HepG2 (cell line): ENCODE measurements around the gene NME4. TPM values are rescaled to one million over a fixed set of nuclear protein-coding genes. Genes with fewer than 3 reads are reported as not detected.

ENCODE experiments used
- AGO1 ChIP-seq: fragments of 200-400 bp; formaldehyde crosslinking; IDR thresholded peaks from 2 replicates; pipeline ENCODE4 v1.6.1; 2017; ENCODE audit warnings: mild to moderate bottlenecking, low read depth, low read length, moderate library complexity; ENCODE audit not compliant: poor library complexity, severe bottlenecking
- AKAP8 ChIP-seq: sonication (generic); formaldehyde crosslinking; IDR thresholded peaks from 2 replicates; pipeline ENCODE4 v1.5.1; 2020; ENCODE audit warnings: mild to moderate bottlenecking, missing genetic modification reagents
- ATM ChIP-seq: fragments of 450-650 bp; IDR thresholded peaks from 2 replicates; pipeline ENCODE4 v1.7.1; 2017; ENCODE audit warnings: mild to moderate bottlenecking, borderline replicate concordance
- BORCS8-MEF2B ChIP-seq: sonication (generic); formaldehyde crosslinking; IDR thresholded peaks from 2 replicates; pipeline ENCODE4 v1.8.0; 2022; ENCODE audit warnings: mild to moderate bottlenecking, missing genetic modification reagents
- FOXA3 ChIP-seq: IDR thresholded peaks from 2 replicates; pipeline ENCODE4 v1.6.1; 2016; ENCODE audit warnings: missing genetic modification reagents, missing compliant biosample characterization
- FOXK2 ChIP-seq: fragments of 450-650 bp; IDR thresholded peaks from 2 replicates; pipeline ENCODE4 v1.6.1; 2016
- FOXP1 ChIP-seq, 2 experiments: fragments of 450-650 bp in 1 of 2; IDR thresholded peaks; 2 replicates each; pipeline ENCODE4 v1.6.1; 2017 to 2018; ENCODE audit warnings: antibody characterized with exemption in 1 of 2
- GABPB1 ChIP-seq: IDR thresholded peaks from 2 replicates; pipeline ENCODE4 v1.6.1; 2016; ENCODE audit warnings: mild to moderate bottlenecking, missing genetic modification reagents, moderate library complexity, missing compliant biosample characterization
- GLI4 ChIP-seq: sonication (generic); formaldehyde crosslinking; IDR thresholded peaks from 2 replicates; pipeline ENCODE4 v1.5.1; 2020; ENCODE audit warnings: missing genetic modification reagents, mild to moderate bottlenecking, moderate library complexity, borderline replicate concordance
- MLXIP ChIP-seq: sonication (generic); formaldehyde crosslinking; IDR thresholded peaks from 2 replicates; pipeline ENCODE4 v1.9.0; 2021; ENCODE audit warnings: missing genetic modification reagents, borderline replicate concordance
- NCOA1 ChIP-seq: sonication (generic); formaldehyde crosslinking; IDR thresholded peaks from 2 replicates; pipeline ENCODE4 v1.9.0; 2021; ENCODE audit warnings: missing genetic modification reagents
- PAX8 ChIP-seq: sonication (generic); formaldehyde crosslinking; IDR thresholded peaks from 2 replicates; pipeline ENCODE4 v1.8.0; 2022; ENCODE audit warnings: mild to moderate bottlenecking, missing genetic modification reagents, borderline replicate concordance
- RBM22 ChIP-seq: fragments of 200-400 bp; formaldehyde crosslinking; optimal IDR thresholded peaks from 2 replicates; pipeline ENCODE3; 2017; ENCODE audit warnings: mild to moderate bottlenecking, low read length, moderate library complexity
- ZFX ChIP-seq: sonication (generic); formaldehyde crosslinking; IDR thresholded peaks from 2 replicates; pipeline ENCODE4 v1.4.0; 2020; ENCODE audit warnings: mild to moderate bottlenecking, low read depth, missing genetic modification reagents, moderate library complexity
- ZHX1 ChIP-seq: sonication (generic); formaldehyde crosslinking; IDR thresholded peaks from 2 replicates; pipeline ENCODE4 v1.8.1; 2022; ENCODE audit warnings: low read depth, mild to moderate bottlenecking, missing genetic modification reagents
- ZNF354B ChIP-seq: sonication (generic); formaldehyde crosslinking; IDR thresholded peaks from 2 replicates; pipeline ENCODE4 v1.8.0; 2022; ENCODE audit warnings: mild to moderate bottlenecking, missing genetic modification reagents
- ZNF563 ChIP-seq: sonication (generic); formaldehyde crosslinking; IDR thresholded peaks from 2 replicates; pipeline ENCODE4 v1.8.0; 2022; ENCODE audit warnings: mild to moderate bottlenecking, moderate library complexity, missing genetic modification reagents
- ZNF572 ChIP-seq: sonication (generic); formaldehyde crosslinking; IDR thresholded peaks from 2 replicates; pipeline ENCODE4 v1.5.1; 2020; ENCODE audit warnings: mild to moderate bottlenecking, missing genetic modification reagents
- ZNF629 ChIP-seq: sonication (generic); formaldehyde crosslinking; conservative IDR thresholded peaks from 2 replicates; pipeline ENCODE4 v1.5.0; 2020; ENCODE audit warnings: missing genetic modification reagents
- ZNF790 ChIP-seq: sonication (generic); formaldehyde crosslinking; IDR thresholded peaks from 2 replicates; pipeline ENCODE4 v1.8.0; 2022; ENCODE audit warnings: missing genetic modification reagents, mild to moderate bottlenecking, borderline replicate concordance
- polyA plus RNA-seq, 8 experiments: library from polyadenylated mRNA; depleted of rRNA in 3 of 8; stranded (reverse) in 7 of 8; unstranded in 1 of 8; fragments of >200 nt; fragmentation: Illumina TruSeq in 4 of 8; extraction: Trizol in 4 of 8; gene quantifications; 2 replicates each; pipeline versions ENCODE4 v1.2.1 to v1.2.3, GENCODE V29; 2011 to 2016; ENCODE audit warnings: low read depth in 4 of 8, missing spikeins in 1 of 8, mixed read lengths in 1 of 8; ENCODE audit not compliant: insufficient read depth in 1 of 8
- total RNA-seq, 5 experiments: library from RNA; depleted of rRNA; stranded (reverse); fragments of >200 nt; fragmentation: Illumina TruSeq; extraction: Trizol; gene quantifications; 2 replicates each; pipeline ENCODE4 v1.2.3, GENCODE V29; 2016; ENCODE audit warnings: low read depth in 1 of 5
- TF ChIP-seq, protein P1 (sequence below): sonication (generic); formaldehyde crosslinking; IDR thresholded peaks from 2 replicates; pipeline ENCODE4 v1.5.0; 2020; ENCODE audit warnings: mild to moderate bottlenecking, missing genetic modification reagents
- TF ChIP-seq, protein P2 (sequence below): IDR thresholded peaks from 2 replicates; pipeline ENCODE4 v1.6.1; 2016; ENCODE audit warnings: missing compliant biosample characterization, missing genetic modification reagents, borderline replicate concordance

Gene NME4
- total and polyA plus RNA-seq, 2 of the 13 experiments (the other 11 are each of a cell fraction or from before 2014, with no cell fraction given), result 121 to 263 TPM

DNA sequence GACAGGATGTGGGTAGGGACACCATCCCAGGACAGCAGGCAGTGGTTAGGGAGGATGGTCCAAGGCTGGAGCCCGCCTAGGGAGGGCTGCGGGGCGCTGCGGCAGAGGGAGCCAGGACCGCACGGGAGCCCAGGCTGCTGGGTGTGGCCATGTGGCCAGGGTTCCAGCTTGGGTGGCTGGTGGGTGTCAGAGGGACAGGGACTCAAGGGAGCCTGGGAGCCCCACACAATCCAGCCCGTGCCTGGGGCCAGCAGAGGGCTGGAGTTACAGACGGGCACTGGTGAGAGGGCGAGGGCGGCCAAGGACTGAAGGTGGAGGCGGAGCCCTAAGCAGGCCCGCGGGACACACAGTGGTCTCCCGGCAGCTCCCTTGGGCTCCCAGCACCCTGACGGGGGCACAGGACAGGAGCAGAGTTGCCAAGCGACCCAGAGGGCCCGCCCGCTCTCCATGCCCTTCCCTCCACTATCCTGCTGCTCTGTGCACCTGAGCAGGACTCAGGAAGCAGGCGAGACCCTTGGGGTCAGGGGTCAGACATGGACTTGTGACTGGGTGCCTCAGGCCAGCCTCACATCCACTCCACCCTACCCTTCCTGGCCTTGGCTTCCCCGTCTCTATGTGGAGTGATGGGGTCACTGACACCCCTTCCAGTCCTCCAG lies 33.8 kb upstream of the NME4 start (continued):
- TF ChIP-seq MLXIP (CRISPR knock-in tag), result no peak
- TF ChIP-seq FOXP1 (IDR thresholded peaks at IDR 0.05), result no peak
- TF ChIP-seq FOXP1 (CRISPR knock-in tag; IDR thresholded peaks at IDR 0.05), result no peak
- no peak for TF ChIP-seq ZHX1
- TF ChIP-seq ZNF629 (CRISPR knock-in tag), result no peak
- TF ChIP-seq GLI4 (CRISPR knock-in tag), result no peak
- TF ChIP-seq ZNF572 (CRISPR knock-in tag), result no peak
- TF ChIP-seq AGO1, result no peak
- TF ChIP-seq FOXK2, result no peak
- no peak for TF ChIP-seq ZNF354B
- TF ChIP-seq PAX8 (CRISPR knock-in tag), result no peak
- TF ChIP-seq ZNF790 (CRISPR knock-in tag), result no peak
- TF ChIP-seq, protein P1, sequence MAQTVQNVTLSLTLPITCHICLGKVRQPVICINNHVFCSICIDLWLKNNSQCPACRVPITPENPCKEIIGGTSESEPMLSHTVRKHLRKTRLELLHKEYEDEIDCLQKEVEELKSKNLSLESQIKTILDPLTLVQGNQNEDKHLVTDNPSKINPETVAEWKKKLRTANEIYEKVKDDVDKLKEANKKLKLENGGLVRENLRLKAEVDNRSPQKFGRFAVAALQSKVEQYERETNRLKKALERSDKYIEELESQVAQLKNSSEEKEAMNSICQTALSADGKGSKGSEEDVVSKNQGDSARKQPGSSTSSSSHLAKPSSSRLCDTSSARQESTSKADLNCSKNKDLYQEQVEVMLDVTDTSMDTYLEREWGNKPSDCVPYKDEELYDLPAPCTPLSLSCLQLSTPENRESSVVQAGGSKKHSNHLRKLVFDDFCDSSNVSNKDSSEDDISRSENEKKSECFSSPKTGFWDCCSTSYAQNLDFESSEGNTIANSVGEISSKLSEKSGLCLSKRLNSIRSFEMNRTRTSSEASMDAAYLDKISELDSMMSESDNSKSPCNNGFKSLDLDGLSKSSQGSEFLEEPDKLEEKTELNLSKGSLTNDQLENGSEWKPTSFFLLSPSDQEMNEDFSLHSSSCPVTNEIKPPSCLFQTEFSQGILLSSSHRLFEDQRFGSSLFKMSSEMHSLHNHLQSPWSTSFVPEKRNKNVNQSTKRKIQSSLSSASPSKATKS (CRISPR knock-in tag), result no peak
- TF ChIP-seq BORCS8-MEF2B (CRISPR knock-in tag), result no peak
- peak; percentile 11; the same call in 1 of the 2 replicates for TF ChIP-seq GABPB1
- no peak for TF ChIP-seq NCOA1
- TF ChIP-seq ZFX (CRISPR knock-in tag), result peak; percentile 47; the same call in 1 of the 2 replicates
- TF ChIP-seq, protein P2, sequence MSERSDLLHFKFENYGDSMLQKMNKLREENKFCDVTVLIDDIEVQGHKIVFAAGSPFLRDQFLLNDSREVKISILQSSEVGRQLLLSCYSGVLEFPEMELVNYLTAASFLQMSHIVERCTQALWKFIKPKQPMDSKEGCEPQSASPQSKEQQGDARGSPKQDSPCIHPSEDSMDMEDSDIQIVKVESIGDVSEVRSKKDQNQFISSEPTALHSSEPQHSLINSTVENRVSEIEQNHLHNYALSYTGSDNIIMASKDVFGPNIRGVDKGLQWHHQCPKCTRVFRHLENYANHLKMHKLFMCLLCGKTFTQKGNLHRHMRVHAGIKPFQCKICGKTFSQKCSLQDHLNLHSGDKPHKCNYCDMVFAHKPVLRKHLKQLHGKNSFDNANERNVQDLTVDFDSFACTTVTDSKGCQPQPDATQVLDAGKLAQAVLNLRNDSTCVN (CRISPR knock-in tag), result no peak
- TF ChIP-seq AKAP8, result 0 out of 2 replicates have a peak, but pooled peaks have one; percentile 0
- TF ChIP-seq ZNF563 (CRISPR knock-in tag), result no peak
- no peak for TF ChIP-seq RBM22
- no peak for TF ChIP-seq FOXA3 (CRISPR knock-in tag)
- no peak for TF ChIP-seq ATM
